Fibroblast of villous mesenchyme (primary cell): ENCODE measurements around the gene SSTR1. TPM values are rescaled to one million over a fixed set of nuclear protein-coding genes. Genes with fewer than 3 reads are reported as not detected.

ENCODE experiments used
- DNase-seq: peaks from one replicate; pipeline ENCODE4 v3.0.0-alpha.2; 2010; ENCODE audit warnings: low read depth
- H3K4me3 ChIP-seq: 2 replicates; pipeline ENCODE4 v1.5.1; 2011; ENCODE audit warnings: low read depth, mild to moderate bottlenecking, low read length
- total RNA-seq: library from RNA; depleted of rRNA; stranded (reverse); fragments of >200 nt; gene quantifications from 2 replicates; pipeline ENCODE4 v1.2.3, GENCODE V29; 2012
- TF ChIP-seq, protein P1 (sequence below): IDR thresholded peaks from 2 replicates; pipeline ENCODE4 v1.5.1; 2012; ENCODE audit warnings: low read depth, mild to moderate bottlenecking, low read length; ENCODE audit not compliant: insufficient read depth

Gene SSTR1
- total RNA-seq, 1 donor, result 57.9 TPM

DNA sequence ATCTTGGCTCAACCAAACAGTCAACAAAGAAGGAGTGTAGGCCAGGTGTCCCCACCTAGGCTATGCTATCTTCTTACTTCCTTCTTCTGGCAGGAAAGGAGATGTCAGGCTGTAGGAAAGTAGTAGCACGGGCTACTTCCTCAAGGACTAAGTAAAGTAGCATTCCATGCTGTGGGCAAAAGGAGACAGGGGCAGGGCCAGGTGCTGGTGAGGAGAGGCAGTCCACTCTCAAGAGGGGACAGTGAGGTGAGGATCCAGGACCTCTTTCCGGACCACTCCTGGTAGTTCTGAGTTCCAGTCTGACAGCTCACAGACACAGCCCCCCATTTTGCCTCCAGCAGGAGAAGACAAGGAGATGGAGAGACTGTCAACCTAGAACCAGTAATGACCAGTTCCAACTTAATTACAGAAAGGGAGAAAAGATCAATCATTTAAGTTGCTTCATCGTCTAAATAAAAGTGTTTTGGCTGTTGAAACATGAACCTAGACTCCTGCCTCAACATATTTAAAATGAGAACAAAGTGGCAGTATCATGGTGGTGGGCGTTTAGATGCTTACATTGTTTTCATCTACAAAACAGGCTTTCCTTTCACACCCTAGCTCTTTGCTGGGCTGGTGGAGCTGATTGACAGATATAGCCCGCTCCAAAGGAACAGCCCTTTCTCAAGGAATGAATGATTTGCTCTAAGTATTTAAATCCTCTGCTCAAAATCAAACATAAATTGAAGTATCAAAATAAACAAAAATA lies 5.1 kb upstream of the SSTR1 start:
- DNase-seq, result no peak
- TF ChIP-seq, protein P1, sequence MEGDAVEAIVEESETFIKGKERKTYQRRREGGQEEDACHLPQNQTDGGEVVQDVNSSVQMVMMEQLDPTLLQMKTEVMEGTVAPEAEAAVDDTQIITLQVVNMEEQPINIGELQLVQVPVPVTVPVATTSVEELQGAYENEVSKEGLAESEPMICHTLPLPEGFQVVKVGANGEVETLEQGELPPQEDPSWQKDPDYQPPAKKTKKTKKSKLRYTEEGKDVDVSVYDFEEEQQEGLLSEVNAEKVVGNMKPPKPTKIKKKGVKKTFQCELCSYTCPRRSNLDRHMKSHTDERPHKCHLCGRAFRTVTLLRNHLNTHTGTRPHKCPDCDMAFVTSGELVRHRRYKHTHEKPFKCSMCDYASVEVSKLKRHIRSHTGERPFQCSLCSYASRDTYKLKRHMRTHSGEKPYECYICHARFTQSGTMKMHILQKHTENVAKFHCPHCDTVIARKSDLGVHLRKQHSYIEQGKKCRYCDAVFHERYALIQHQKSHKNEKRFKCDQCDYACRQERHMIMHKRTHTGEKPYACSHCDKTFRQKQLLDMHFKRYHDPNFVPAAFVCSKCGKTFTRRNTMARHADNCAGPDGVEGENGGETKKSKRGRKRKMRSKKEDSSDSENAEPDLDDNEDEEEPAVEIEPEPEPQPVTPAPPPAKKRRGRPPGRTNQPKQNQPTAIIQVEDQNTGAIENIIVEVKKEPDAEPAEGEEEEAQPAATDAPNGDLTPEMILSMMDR, result no peak
- no peak overlapping the region for H3K4me3 ChIP-seq

DNA sequence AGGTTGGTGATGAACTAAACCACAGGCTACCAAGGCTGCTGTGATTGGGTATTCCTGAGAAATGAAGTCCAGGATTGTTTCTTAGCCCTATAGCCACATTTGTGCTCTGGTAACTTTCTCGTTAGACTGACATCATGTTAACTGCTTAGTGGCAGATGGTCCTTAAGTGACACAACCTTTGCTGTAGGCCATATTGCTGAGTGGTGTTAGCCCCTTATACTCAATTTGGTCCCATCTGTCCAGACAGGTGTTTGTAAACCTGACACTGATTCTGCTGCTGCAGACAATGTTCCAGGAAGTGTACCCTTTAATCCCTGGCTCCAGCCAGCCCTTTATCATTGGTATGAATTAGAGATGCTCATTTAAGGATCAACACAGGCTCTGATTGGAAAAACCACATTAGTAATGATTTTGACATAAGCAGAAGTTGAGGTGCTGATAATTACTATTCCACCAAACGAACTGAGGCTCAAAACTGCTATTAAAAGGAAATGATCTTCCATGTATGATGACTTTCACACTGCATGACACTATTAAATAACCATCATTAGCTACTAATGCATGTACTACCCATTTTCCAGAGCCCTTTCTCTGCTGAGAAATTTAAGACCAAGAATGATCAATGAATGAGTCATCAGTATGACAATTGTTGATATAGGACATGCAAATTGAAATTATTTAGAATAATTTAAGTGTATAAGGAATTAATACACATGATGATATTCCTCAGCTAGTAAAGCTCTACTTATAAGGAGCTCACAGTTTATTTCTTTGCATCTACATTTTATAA lies 3.6 kb upstream of the SSTR1 start:
- no peak overlapping the region for H3K4me3 ChIP-seq
- TF ChIP-seq, protein P1, result no peak
- DNase-seq, result no peak

DNA sequence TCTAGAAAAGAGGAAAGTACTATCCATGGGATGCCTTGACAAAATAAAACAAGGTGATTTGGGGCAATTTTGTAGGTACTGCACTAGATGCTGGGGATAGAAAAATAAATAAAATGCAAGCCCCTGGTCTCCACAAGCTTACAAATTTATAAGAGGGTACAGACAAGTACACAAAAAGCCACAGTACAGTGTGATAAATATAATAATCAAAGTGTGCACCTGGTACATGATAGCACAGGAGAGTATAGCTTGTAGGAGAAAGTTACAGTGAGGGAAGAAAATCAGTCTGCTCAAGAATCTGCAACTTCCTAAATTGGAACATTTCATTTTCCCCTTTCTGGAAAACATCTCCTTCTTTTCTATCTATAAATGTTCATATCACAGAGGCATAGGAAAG lies 3.0 kb upstream of the SSTR1 start:
- no peak for DNase-seq
- TF ChIP-seq, protein P1, result no peak
- no peak overlapping the region for H3K4me3 ChIP-seq

DNA sequence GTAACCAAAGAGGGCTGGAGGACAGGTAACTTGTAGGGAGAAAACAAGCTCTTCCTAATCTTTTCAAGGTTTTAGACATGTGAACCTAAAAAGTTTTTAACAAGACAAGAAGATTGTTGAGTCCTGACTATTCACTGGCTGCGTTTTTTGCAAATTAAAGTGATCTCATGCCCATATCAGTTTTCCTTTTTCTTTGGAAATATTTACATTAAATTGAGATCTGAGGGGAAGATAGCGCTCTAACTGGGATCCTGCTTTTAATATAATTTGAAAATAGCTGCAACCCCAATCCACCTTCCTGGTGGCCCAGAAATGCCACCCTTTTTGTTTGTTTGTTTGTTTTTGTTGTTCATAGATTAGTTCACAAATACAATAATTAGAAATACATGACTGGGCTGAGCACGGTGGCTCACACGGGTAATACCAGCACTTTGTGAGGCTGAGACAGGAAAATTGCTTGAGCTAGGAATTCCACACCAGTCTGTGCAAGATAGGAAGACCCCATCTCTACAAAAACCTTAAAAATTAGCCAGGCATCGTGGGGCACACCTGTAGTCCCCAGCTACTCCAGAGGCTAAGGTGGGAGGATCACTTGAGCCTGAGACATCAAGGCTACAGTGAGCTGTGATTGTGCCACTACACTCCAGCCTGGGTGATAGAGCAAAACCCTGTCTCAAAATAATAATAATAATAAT lies 2.4 kb upstream of the SSTR1 start:
- no peak for DNase-seq

DNA sequence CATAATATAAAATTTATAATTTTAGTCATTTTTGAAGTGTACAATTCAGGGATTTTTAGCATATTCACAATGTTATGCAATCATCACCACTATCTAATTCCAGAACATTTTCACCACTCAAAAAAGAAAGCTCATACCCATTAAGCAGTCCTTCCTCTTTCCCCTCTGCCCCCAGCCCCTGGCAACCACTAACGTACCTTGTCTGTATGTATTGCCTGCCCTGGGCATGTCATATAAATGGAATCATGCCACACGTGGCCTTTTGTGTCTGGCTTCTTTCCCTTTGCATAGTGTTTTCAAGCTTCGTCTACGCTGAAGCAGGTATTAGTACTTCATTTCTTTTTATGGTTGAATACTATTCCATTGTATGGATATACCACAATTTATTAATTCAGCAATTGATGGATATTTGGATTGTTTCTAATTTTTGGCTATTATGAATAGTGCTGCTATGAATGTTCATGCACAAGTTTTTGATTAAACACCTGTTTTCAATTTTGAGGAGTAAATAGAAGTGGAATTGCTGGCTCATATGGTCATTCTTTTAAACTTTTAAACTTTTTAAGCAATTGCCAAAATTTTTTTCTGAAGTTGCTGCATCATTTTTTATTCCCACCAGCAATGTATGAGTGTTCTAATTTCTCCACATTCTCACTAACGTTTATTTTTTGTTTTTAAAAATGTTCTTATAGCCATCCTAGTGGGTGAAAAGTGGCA lies 1.6 kb upstream of the SSTR1 start:
- TF ChIP-seq, protein P1, result no peak
- no peak for DNase-seq

More for the DNA sequence above, 2.4 kb upstream of the SSTR1 start:
- no peak overlapping the region for H3K4me3 ChIP-seq
- TF ChIP-seq, protein P1, result no peak

DNA sequence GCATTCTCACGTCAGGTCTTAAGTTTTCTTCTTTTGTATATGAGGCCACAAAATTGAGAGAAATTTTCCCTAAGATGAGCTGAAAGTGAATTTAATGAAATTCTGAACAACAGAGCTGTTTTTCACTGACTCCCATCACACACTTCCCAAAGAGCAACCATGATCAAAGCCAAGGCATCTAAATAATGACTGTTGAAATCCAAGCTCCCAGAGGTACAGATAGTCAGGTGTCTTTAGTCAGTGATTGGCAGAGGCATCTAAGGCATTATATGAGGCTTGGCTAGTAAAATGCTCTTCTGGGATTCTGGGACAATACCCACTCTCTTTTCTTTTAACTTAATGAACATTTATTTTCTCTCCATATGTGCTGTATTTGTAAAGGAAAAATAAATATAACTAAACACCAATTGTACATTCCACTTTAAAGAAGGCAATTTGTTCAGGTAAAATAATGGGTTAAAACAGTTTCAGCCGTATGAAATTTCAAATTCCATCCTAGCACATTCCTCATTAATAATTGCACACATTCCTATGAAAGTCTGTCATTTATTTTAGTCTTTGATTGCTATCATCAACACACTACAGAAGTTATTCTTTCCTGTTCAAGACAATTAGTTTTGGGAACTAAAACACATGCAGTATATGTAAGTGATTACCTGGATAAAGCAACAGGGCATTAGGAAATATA lies 871 bp upstream of the SSTR1 start:
- no peak for DNase-seq
- peak overlapping the region; percentile 72 for H3K4me3 ChIP-seq
- TF ChIP-seq, protein P1, result no peak

More for the DNA sequence above, 1.6 kb upstream of the SSTR1 start:
- H3K4me3 ChIP-seq, result no peak overlapping the region
